H1 (cell line): Measurements from ENCODE around the gene COASY. TPM values are rescaled to one million over a fixed set of nuclear protein-coding genes. Genes with fewer than 3 reads are reported as not detected.

Source experiments
- CTCF ChIA-PET: fragments of 300-600 bp; sonication (Branson Sonifier 250); formaldehyde crosslinking; loops from one replicate; lab custom pipeline; 2021; ENCODE audit not compliant: partially characterized antibody; lab: Charles Lee
- POLR2A ChIA-PET: fragments of 300-600 bp; sonication (Branson Sonifier 250); formaldehyde crosslinking; loops from one replicate; lab custom pipeline; 2021; ENCODE audit warnings: inconsistent platforms; ENCODE audit not compliant: partially characterized antibody; lab: Charles Lee
- DNase-seq, 2 experiments: peaks; one replicate each; pipeline versions ENCODE4 v3.0.0 to v3.0.0-alpha.2; 2010 to 2022; ENCODE audit warnings: low spot score in 2 of 2, low read depth in 1 of 2, mixed read lengths in 1 of 2
- FAIRE-seq: peaks from 2 replicates; lab custom pipeline; 2011; peaks lifted over from hg19 to GRCh38; lab: Jason Lieb, UNC
- H2AFZ ChIP-seq: 2 replicates; pipeline ENCODE4 v1.8.1; 2012; ENCODE audit warnings: low read length, inconsistent platforms
- H2AK5ac ChIP-seq: 2 replicates; pipeline ENCODE4 v1.6.1; 2013; ENCODE audit warnings: low read depth, low read length
- H2BK120ac ChIP-seq: replicated peaks from 2 replicates; pipeline ENCODE3; 2013; ENCODE audit warnings: low read depth, low read length, inconsistent platforms
- H2BK12ac ChIP-seq: 2 replicates; pipeline ENCODE4 v1.6.1; 2013; ENCODE audit warnings: low read depth, low read length
- H2BK15ac ChIP-seq: 2 replicates; pipeline ENCODE4 v1.6.1; 2013; ENCODE audit warnings: low read length
- H2BK20ac ChIP-seq: 2 replicates; pipeline ENCODE4 v1.6.1; 2013; ENCODE audit warnings: low read length
- H2BK5ac ChIP-seq: 2 replicates; pipeline ENCODE4 v1.6.1; 2013; ENCODE audit warnings: low read depth, low read length
- H3K14ac ChIP-seq: 2 replicates; pipeline ENCODE4 v1.6.1; 2013; ENCODE audit warnings: inconsistent platforms; ENCODE audit not compliant: insufficient read length
- H3K18ac ChIP-seq: 2 replicates; pipeline ENCODE4 v1.6.1; 2013; ENCODE audit warnings: low read length; ENCODE audit errors: extremely low read depth
- H3K23ac ChIP-seq: 2 replicates; pipeline ENCODE4 v1.6.1; 2013; ENCODE audit warnings: inconsistent platforms; ENCODE audit not compliant: insufficient read length
- H3K23me2 ChIP-seq: 2 replicates; pipeline ENCODE4 v1.6.1; 2013; ENCODE audit warnings: low read depth, low read length
- H3K27ac ChIP-seq: 2 replicates; pipeline ENCODE4 v1.6.1; 2011; ENCODE audit warnings: low read depth, low read length, inconsistent platforms
- H3K27me3 ChIP-seq, 4 experiments: replicated peaks in 1 of 4; 1 replicate in 1 of 4; 2 replicates in 3 of 4; pipeline versions ENCODE4 v1.6.1 to v1.8.1; 2011 to 2013; ENCODE audit warnings: low read length in 3 of 4, mild to moderate bottlenecking in 3 of 4, inconsistent platforms in 2 of 4, mixed read lengths in 2 of 4, moderate library complexity in 1 of 4; ENCODE audit not compliant: control insufficient read depth in 3 of 4, insufficient read depth in 3 of 4; ENCODE audit errors: extremely low read depth in 1 of 4
- H3K36me3 ChIP-seq, 4 experiments: 2 replicates each; pipeline versions ENCODE4 v1.6.1 to v1.8.1; 2011 to 2013; ENCODE audit warnings: mild to moderate bottlenecking in 4 of 4, low read length in 3 of 4, moderate library complexity in 2 of 4, control low read depth in 1 of 4, inconsistent platforms in 1 of 4; ENCODE audit not compliant: insufficient read depth in 4 of 4, control insufficient read depth in 2 of 4
- H3K4ac ChIP-seq: replicated peaks from 2 replicates; pipeline ENCODE3; 2013; ENCODE audit warnings: low read length, low read depth, mixed read lengths, inconsistent platforms; ENCODE audit not compliant: insufficient read length
- H3K4me1 ChIP-seq, 4 experiments: replicated peaks in 1 of 4; 1 replicate in 1 of 4; 2 replicates in 3 of 4; pipeline versions ENCODE4 v1.6.1 to v1.8.1; 2011 to 2013; ENCODE audit warnings: low read length in 3 of 4, inconsistent platforms in 2 of 4, mixed read lengths in 1 of 4; ENCODE audit not compliant: insufficient read depth in 4 of 4, control insufficient read depth in 3 of 4
- H3K4me2 ChIP-seq, 2 experiments: 2 replicates each; pipeline versions ENCODE4 v1.6.1 to v1.8.1; 2011 to 2013; ENCODE audit warnings: low read depth in 2 of 2, low read length in 2 of 2, control low read depth in 1 of 2, inconsistent platforms in 1 of 2, mild to moderate bottlenecking in 1 of 2; ENCODE audit not compliant: insufficient read depth in 1 of 2
- H3K4me3 ChIP-seq, 4 experiments: fragments of 200-600, 300-600 bp in 1 of 4; sonication (generic), shearing (Covaris generic), sonication (Bioruptor Twin) in 1 of 4; 2 replicates each; pipeline versions ENCODE4 v1.5.1 to v1.8.1; 2011 to 2016; ENCODE audit warnings: low read length in 4 of 4, low read depth in 3 of 4, control low read depth in 2 of 4, inconsistent platforms in 2 of 4, mild to moderate bottlenecking in 2 of 4, mixed read lengths in 1 of 4, moderate library complexity in 1 of 4; ENCODE audit not compliant: insufficient read depth in 2 of 4; ENCODE audit errors: extremely low read depth in 1 of 4
- H3K56ac ChIP-seq: replicated peaks from 2 replicates; pipeline ENCODE3; 2013; ENCODE audit warnings: low read depth, mild to moderate bottlenecking, mixed read lengths, low read length, inconsistent platforms; ENCODE audit not compliant: insufficient read length
- H3K79me1 ChIP-seq: 2 replicates; pipeline ENCODE4 v1.6.1; 2013; ENCODE audit warnings: low read depth, low read length, control low read depth
- H3K79me2 ChIP-seq, 2 experiments: 2 replicates each; pipeline versions ENCODE4 v1.6.1 to v1.8.1; 2012 to 2013; ENCODE audit warnings: low read length in 2 of 2, mild to moderate bottlenecking in 2 of 2, inconsistent platforms in 1 of 2; ENCODE audit not compliant: insufficient read depth in 2 of 2, control insufficient read depth in 1 of 2
- H3K9ac ChIP-seq, 4 experiments: replicated peaks in 1 of 4; 1 replicate in 1 of 4; 2 replicates in 3 of 4; pipeline versions ENCODE4 v1.6.1 to v1.8.1; 2011 to 2013; ENCODE audit warnings: low read depth in 3 of 4, low read length in 3 of 4, control low read depth in 2 of 4, mild to moderate bottlenecking in 2 of 4, moderate library complexity in 2 of 4, inconsistent platforms in 1 of 4; ENCODE audit errors: extremely low read depth in 1 of 4
- H3K9me3 ChIP-seq, 2 experiments: 2 replicates each; pipeline versions ENCODE4 v1.6.1 to v1.8.1; 2012 to 2013; ENCODE audit warnings: mild to moderate bottlenecking in 2 of 2, moderate library complexity in 2 of 2, control low read depth in 1 of 2, inconsistent platforms in 1 of 2, low read depth in 1 of 2, low read length in 1 of 2, mixed read lengths in 1 of 2; ENCODE audit not compliant: insufficient read depth in 2 of 2
- H4K20me1 ChIP-seq, 2 experiments: replicated peaks in 1 of 2; 2 replicates each; pipeline versions ENCODE3 to v1.8.1; 2011 to 2013; ENCODE audit warnings: inconsistent platforms in 2 of 2, low read length in 2 of 2, mild to moderate bottlenecking in 1 of 2; ENCODE audit not compliant: insufficient read depth in 2 of 2, control insufficient read depth in 1 of 2
- H4K5ac ChIP-seq: 2 replicates; pipeline ENCODE4 v1.6.1; 2013; ENCODE audit warnings: low read length, low read depth, mixed read lengths, inconsistent platforms; ENCODE audit not compliant: insufficient read length
- H4K8ac ChIP-seq: 2 replicates; pipeline ENCODE4 v1.8.0; 2013; ENCODE audit warnings: mild to moderate bottlenecking, moderate library complexity, low read length, inconsistent platforms; ENCODE audit not compliant: insufficient read depth; ENCODE audit errors: extremely low read depth
- H4K91ac ChIP-seq: replicated peaks from 2 replicates; pipeline ENCODE3; 2013; ENCODE audit warnings: low read length, mixed read lengths, inconsistent platforms; ENCODE audit not compliant: insufficient read length
- CEBPB ChIP-seq: IDR thresholded peaks from 2 replicates; pipeline ENCODE4 v1.6.1; 2012; ENCODE audit warnings: low read depth, low read length
- CHD2 ChIP-seq: IDR thresholded peaks from 2 replicates; pipeline ENCODE4 v1.6.1; 2012; ENCODE audit warnings: low read length, improper control_type of control experiment
- CTCF ChIP-seq, 3 experiments: IDR thresholded peaks; 1 replicate in 2 of 3; 2 replicates in 1 of 3; pipeline versions ENCODE4 v1.5.1 to v1.6.1; 2011; ENCODE audit warnings: low read length in 3 of 3, mild to moderate bottlenecking in 3 of 3, inconsistent platforms in 2 of 3, low read depth in 1 of 3, moderate library complexity in 1 of 3; ENCODE audit not compliant: insufficient read depth in 1 of 3; ENCODE audit errors: control extremely low read depth in 1 of 3
- FOSL1 ChIP-seq: IDR thresholded peaks from 2 replicates; pipeline ENCODE4 v1.6.1; 2011; ENCODE audit warnings: mild to moderate bottlenecking, low read depth, low read length, moderate library complexity; ENCODE audit not compliant: insufficient read depth
- KDM1A ChIP-seq: fragments of 200-600, 300-600 bp; sonication (generic); IDR thresholded peaks from 2 replicates; pipeline ENCODE4 v1.7.1; 2016; ENCODE audit warnings: mild to moderate bottlenecking, low read length, borderline replicate concordance
- MAFK ChIP-seq: IDR thresholded peaks from 2 replicates; pipeline ENCODE4 v1.6.1; 2012; ENCODE audit warnings: low read depth, mild to moderate bottlenecking, improper control_type of control experiment, low read length
- PHF8 ChIP-seq: fragments of 200-600 bp; sonication (generic); conservative IDR thresholded peaks from 2 replicates; pipeline ENCODE4 v1.7.1; 2012; ENCODE audit warnings: low read depth, mild to moderate bottlenecking, inconsistent platforms, low read length, moderate library complexity
- RAD21 ChIP-seq, 2 experiments: IDR thresholded peaks in 1 of 2; conservative IDR thresholded peaks in 1 of 2; 2 replicates each; pipeline ENCODE4 v1.6.1; 2011; ENCODE audit warnings: low read depth in 2 of 2, low read length in 2 of 2, improper control_type of control experiment in 1 of 2, inconsistent platforms in 1 of 2, mild to moderate bottlenecking in 1 of 2, moderate library complexity in 1 of 2
- SIN3A ChIP-seq, 2 experiments: IDR thresholded peaks in 1 of 2; conservative IDR thresholded peaks in 1 of 2; 2 replicates each; pipeline ENCODE4 v1.6.1; 2011 to 2012; ENCODE audit warnings: low read length in 2 of 2, improper control_type of control experiment in 1 of 2, low read depth in 1 of 2, mild to moderate bottlenecking in 1 of 2
- TAF1 ChIP-seq: IDR thresholded peaks from 2 replicates; pipeline ENCODE4 v1.6.1; 2011; ENCODE audit warnings: mild to moderate bottlenecking, low read depth, low read length
- WGBS, 2 experiments: shearing (Covaris generic) in 1 of 2; methylation state at CpG; one replicate each; pipeline versions ENCODE4 v1.1.6 to v1.1.7; 2013 to 2015; ENCODE audit warnings: low lambda C conversion rate in 2 of 2, mixed read lengths in 2 of 2, inconsistent platforms in 1 of 2, low coverage in 1 of 2, missing lambda C conversion rate in 1 of 2; ENCODE audit not compliant: insufficient replicate concordance in 2 of 2, insufficient coverage in 1 of 2, insufficient read length in 1 of 2; ENCODE audit errors: extremely low coverage in 1 of 2, missing lambda C conversion rate in 1 of 2; 5-methylcytosine and 5-hydroxymethylcytosine counted together
- polyA plus RNA-seq, 7 experiments: library from polyadenylated mRNA; depleted of rRNA in 3 of 7; stranded (reverse) in 5 of 7; unstranded in 2 of 7; fragments of >200 nt in 5 of 7; fragments of 200-250 nt in 2 of 7; gene quantifications; 1 replicate in 5 of 7; 2 replicates in 1 of 7; 4 replicates in 1 of 7; pipeline versions ENCODE4 v1.2.1 to v1.2.3, GENCODE V29; 2011 to 2013; ENCODE audit warnings: missing spikeins in 2 of 7, mixed read lengths in 2 of 7
- total RNA-seq: library from RNA; stranded (reverse); fragmentation: NEBNext Ultra II Directional; extraction: Animal tissue kit (Norgen Biotek cat#: 25700); gene quantifications from 2 replicates; pipeline ENCODE4 v1.2.1, GENCODE V29; 2021

COASY gene
- total and polyA plus RNA-seq, 2 of the 8 experiments (the other 6 are each of a cell fraction or from before 2014, with no cell fraction given): 64.5 to 100 TPM

GRCh38 chr17:42517516-42517915, 44.4 kb upstream of the COASY start:
- WGBS, 2 experiments: 28% methylated on average over 9 of the region's 9 CpGs; no CpG with 5 or more reads in 1 of the 2 experiments
- no peak overlapping the region for H2AFZ ChIP-seq
- no peak overlapping the region for H3K9ac ChIP-seq
- H3K14ac ChIP-seq: no peak overlapping the region
- H4K20me1 ChIP-seq: peaks cover 2 to 7% of the 10 kb centered on the region in 2 experiments
- H2BK20ac ChIP-seq: no peak overlapping the region
- no peaks in the 10 kb centered on the region for H3K79me1 ChIP-seq
- H3K4ac ChIP-seq: no peak overlapping the region
- ChIA-PET POLR2A (interaction anchor here (1.1 kb wide), 1 partner anchor 95 kb away, joined by 5 read pairs; the partner anchor contains the start of gene CAVIN1), CTCF (interaction anchor here (0.7 to 5.8 kb wide), 35 partner anchors 9 to 382 kb away, joined by 3 to 69 read pairs (median 4); partner anchors contain the start of genes CAVIN1 and NAGLU)
- H2BK120ac ChIP-seq: no peak overlapping the region
- DNase-seq: peak; percentile 54 to 96
- no peak overlapping the region for H2BK5ac ChIP-seq
- no peak overlapping the region for H4K5ac ChIP-seq
- no peak overlapping the region for H3K23ac ChIP-seq
- H3K23me2 ChIP-seq: no peaks in the 10 kb centered on the region
- no peak overlapping the region for H3K18ac ChIP-seq
- H2BK12ac ChIP-seq: no peak overlapping the region
- peaks cover 4 to 13% (median 5%) of the 10 kb centered on the region in 4 experiments; a peak in 5 of 8 replicates for H3K36me3 ChIP-seq
- H3K4me3 ChIP-seq: no peak overlapping the region
- no peak overlapping the region for H3K27ac ChIP-seq
- no peak overlapping the region for H2AK5ac ChIP-seq
- H2BK15ac ChIP-seq: no peak overlapping the region
- H4K8ac ChIP-seq: no peak overlapping the region
- H3K9me3 ChIP-seq: no peaks in the 10 kb centered on the region
- no peaks in the 10 kb centered on the region; a peak in 4 of 7 replicates for H3K27me3 ChIP-seq
- no peak for FAIRE-seq
- H3K79me2 ChIP-seq: no peaks in the 10 kb centered on the region
- no peak overlapping the region for H3K4me2 ChIP-seq
- no peak overlapping the region for H4K91ac ChIP-seq
- peaks cover 6 to 18% (median 15%) of the 10 kb centered on the region in 4 experiments for H3K4me1 ChIP-seq
- no peak overlapping the region for H3K56ac ChIP-seq
- TF ChIP-seq CTCF (IDR thresholded peaks at IDR 0.05; ENCODE audit: control extremely low read depth in 1 of 3, insufficient read depth in 1 of 3, low read depth in 1 of 3, low read length in 3 of 3) (peak; percentile 92 to 99 (median 99)), SIN3A (conservative IDR thresholded peaks at IDR 0.05 in 1 of 2, IDR thresholded peaks at IDR 0.05 in 1 of 2; ENCODE audit: low read depth in 1 of 2, low read length in 2 of 2) (0 out of 4 replicates have a peak, but pooled peaks of 1 of the 2 experiments have one; percentile 30), CEBPB (no peak), KDM1A (no peak), CHD2 (no peak), RAD21 (IDR thresholded peaks at IDR 0.05 in 1 of 2, conservative IDR thresholded peaks at IDR 0.05 in 1 of 2; ENCODE audit: low read depth in 2 of 2, low read length in 2 of 2) (peak; percentile 71 to 73), MAFK (no peak), TAF1 (0 out of 2 replicates have a peak, but pooled peaks have one; percentile 14), FOSL1 (no peak), PHF8 (no peak)
